Astrocyte (in vitro differentiated cells and primary cell): ENCODE data around the gene SMIM14. TPM values are rescaled to one million over a fixed set of nuclear protein-coding genes. Genes with fewer than 3 reads are reported as not detected.
"Not testable (repeated sequence)": the region's sequence is repeated elsewhere in the genome, so short reads cannot be mapped to it uniquely, and the experiment has no call there.

Experiments
- DNase-seq: peaks from one replicate; pipeline ENCODE4 v3.0.0-alpha.2; 2010; ENCODE audit warnings: low read depth
- FAIRE-seq: peaks from 2 replicates; lab custom pipeline; 2011; peaks lifted over from hg19 to GRCh38; lab: Jason Lieb, UNC
- H2AFZ ChIP-seq: 2 replicates; pipeline ENCODE4 v1.6.0; 2012; ENCODE audit warnings: low read depth, low read length, inconsistent platforms
- H3K27ac ChIP-seq: 2 replicates; pipeline ENCODE4 v1.5.1; 2011; ENCODE audit warnings: low read depth, low read length, inconsistent platforms
- H3K27me3 ChIP-seq: 2 replicates; pipeline ENCODE4 v1.6.0; 2011; ENCODE audit warnings: low read length, inconsistent platforms; ENCODE audit not compliant: insufficient read depth
- H3K36me3 ChIP-seq: 2 replicates; pipeline ENCODE4 v1.5.1; 2011; ENCODE audit warnings: low read length, inconsistent platforms; ENCODE audit not compliant: insufficient read depth
- H3K4me1 ChIP-seq: 2 replicates; pipeline ENCODE4 v1.5.1; 2011; ENCODE audit warnings: low read length, inconsistent platforms; ENCODE audit not compliant: insufficient read depth
- H3K4me2 ChIP-seq: 2 replicates; pipeline ENCODE4 v1.6.0; 2012; ENCODE audit warnings: low read length, inconsistent platforms
- H3K4me3 ChIP-seq: 2 replicates; pipeline ENCODE4 v1.5.1; 2011; ENCODE audit warnings: low read depth, mild to moderate bottlenecking, low read length, inconsistent platforms; ENCODE audit not compliant: insufficient read depth
- H3K79me2 ChIP-seq: 2 replicates; pipeline ENCODE4 v1.6.0; 2012; ENCODE audit warnings: mild to moderate bottlenecking, low read length, inconsistent platforms; ENCODE audit not compliant: insufficient read depth
- H3K9ac ChIP-seq: 2 replicates; pipeline ENCODE4 v1.6.0; 2012; ENCODE audit warnings: mild to moderate bottlenecking, low read length, inconsistent platforms
- H3K9me3 ChIP-seq: 2 replicates; pipeline ENCODE4 v1.5.1; 2012; ENCODE audit warnings: low read depth, mild to moderate bottlenecking, low read length, inconsistent platforms; ENCODE audit not compliant: insufficient read depth
- H4K20me1 ChIP-seq: 2 replicates; pipeline ENCODE4 v1.6.0; 2012; ENCODE audit warnings: low read length, inconsistent platforms; ENCODE audit not compliant: insufficient read depth
- H3K27ac Mint-ChIP-seq: one replicate; pipeline ENCODE4 v1.8.0; 2021; ENCODE audit warnings: mild to moderate bottlenecking, mixed read lengths; ENCODE audit not compliant: unreplicated experiment
- H3K27me3 Mint-ChIP-seq: one replicate; pipeline ENCODE4 v1.8.0; 2021; ENCODE audit warnings: low read depth, mixed read lengths; ENCODE audit not compliant: unreplicated experiment
- H3K36me3 Mint-ChIP-seq: one replicate; pipeline ENCODE4 v1.8.0; 2021; ENCODE audit warnings: low read depth, mixed read lengths; ENCODE audit not compliant: unreplicated experiment
- H3K4me1 Mint-ChIP-seq: one replicate; pipeline ENCODE4 v1.8.0; 2021; ENCODE audit warnings: low read depth, mixed read lengths; ENCODE audit not compliant: unreplicated experiment
- H3K4me3 Mint-ChIP-seq: one replicate; pipeline ENCODE4 v1.8.0; 2021; ENCODE audit warnings: mild to moderate bottlenecking, moderate library complexity, mixed read lengths; ENCODE audit not compliant: unreplicated experiment
- H3K9me3 Mint-ChIP-seq: one replicate; pipeline ENCODE4 v1.8.0; 2021; ENCODE audit warnings: mild to moderate bottlenecking, mixed read lengths; ENCODE audit not compliant: unreplicated experiment
- EZH2 ChIP-seq: IDR thresholded peaks from 2 replicates; pipeline ENCODE4 v1.6.1; 2012; ENCODE audit warnings: mild to moderate bottlenecking, low read length, inconsistent platforms; ENCODE audit not compliant: insufficient read depth
- total RNA-seq: library from RNA; stranded (reverse); gene quantifications from 2 replicates; pipeline ENCODE4 v1.2.1, GENCODE V29; 2021
- TF ChIP-seq, protein P1 (sequence below): IDR thresholded peaks from 2 replicates; pipeline ENCODE4 v1.5.1; 2011; ENCODE audit warnings: low read depth, mild to moderate bottlenecking, inconsistent platforms, low read length, moderate library complexity; ENCODE audit not compliant: insufficient read depth

The SMIM14 gene
- total RNA-seq, 1 donor from 2014 or later = 28.3 TPM

GRCh38 chr4:39655876-39656275 lies 17.2 kb upstream of the SMIM14 start:
- no peak for DNase-seq
- H3K4me3 Mint-ChIP-seq = no peak overlapping the region
- H3K36me3 Mint-ChIP-seq = peaks cover 1% of the 10 kb centered on the region
- Histone ChIP-seq H3K79me2 (no peaks in the 10 kb centered on the region), H3K9me3 (no peaks in the 10 kb centered on the region), H4K20me1 (no peaks in the 10 kb centered on the region), H3K4me3 (no peak overlapping the region), H3K4me1 (no peaks in the 10 kb centered on the region), H3K27ac (no peak overlapping the region), H3K36me3 (no peaks in the 10 kb centered on the region), H3K27me3 (no peaks in the 10 kb centered on the region), H2AFZ (no peak overlapping the region), H3K9ac (no peak overlapping the region), H3K4me2 (no peak overlapping the region)
- no peaks in the 10 kb centered on the region for H3K27me3 Mint-ChIP-seq
- no peaks in the 10 kb centered on the region for H3K4me1 Mint-ChIP-seq
- no peak for TF ChIP-seq EZH2
- TF ChIP-seq, protein P1, sequence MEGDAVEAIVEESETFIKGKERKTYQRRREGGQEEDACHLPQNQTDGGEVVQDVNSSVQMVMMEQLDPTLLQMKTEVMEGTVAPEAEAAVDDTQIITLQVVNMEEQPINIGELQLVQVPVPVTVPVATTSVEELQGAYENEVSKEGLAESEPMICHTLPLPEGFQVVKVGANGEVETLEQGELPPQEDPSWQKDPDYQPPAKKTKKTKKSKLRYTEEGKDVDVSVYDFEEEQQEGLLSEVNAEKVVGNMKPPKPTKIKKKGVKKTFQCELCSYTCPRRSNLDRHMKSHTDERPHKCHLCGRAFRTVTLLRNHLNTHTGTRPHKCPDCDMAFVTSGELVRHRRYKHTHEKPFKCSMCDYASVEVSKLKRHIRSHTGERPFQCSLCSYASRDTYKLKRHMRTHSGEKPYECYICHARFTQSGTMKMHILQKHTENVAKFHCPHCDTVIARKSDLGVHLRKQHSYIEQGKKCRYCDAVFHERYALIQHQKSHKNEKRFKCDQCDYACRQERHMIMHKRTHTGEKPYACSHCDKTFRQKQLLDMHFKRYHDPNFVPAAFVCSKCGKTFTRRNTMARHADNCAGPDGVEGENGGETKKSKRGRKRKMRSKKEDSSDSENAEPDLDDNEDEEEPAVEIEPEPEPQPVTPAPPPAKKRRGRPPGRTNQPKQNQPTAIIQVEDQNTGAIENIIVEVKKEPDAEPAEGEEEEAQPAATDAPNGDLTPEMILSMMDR = no peak
- H3K9me3 Mint-ChIP-seq = no peaks in the 10 kb centered on the region
- H3K27ac Mint-ChIP-seq = no peak overlapping the region
- FAIRE-seq = no peak

DNA sequence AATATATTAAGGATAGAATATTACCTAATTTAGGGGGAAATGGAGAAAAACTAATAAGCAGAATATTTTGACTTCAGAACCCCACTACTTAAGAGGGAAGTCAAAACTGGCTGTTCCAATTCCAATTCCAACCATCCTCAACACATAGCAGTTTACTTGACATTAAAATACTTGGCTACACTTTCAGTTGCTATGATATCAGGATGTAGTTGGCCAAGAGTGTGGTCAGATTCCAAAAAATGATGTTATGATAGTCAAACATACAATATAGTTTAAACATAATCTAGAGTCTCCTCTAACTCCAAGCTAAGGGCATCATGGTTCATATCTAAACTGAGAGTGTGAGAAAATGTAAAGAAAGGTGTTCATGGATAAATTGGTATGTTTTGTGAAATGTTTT lies 16.5 kb upstream of the SMIM14 start:
- no peaks in the 10 kb centered on the region for H3K27me3 ChIP-seq
- no peaks in the 10 kb centered on the region for H4K20me1 ChIP-seq
- peaks cover 1% of the 10 kb centered on the region for H3K36me3 Mint-ChIP-seq
- H3K27ac ChIP-seq = no peak overlapping the region
- no peaks in the 10 kb centered on the region for H3K79me2 ChIP-seq
- H3K4me3 Mint-ChIP-seq = no peak overlapping the region
- H3K4me2 ChIP-seq = no peak overlapping the region
- H3K4me1 ChIP-seq = no peaks in the 10 kb centered on the region
- no peak for DNase-seq
- FAIRE-seq = no peak
- H3K9me3 Mint-ChIP-seq = no peaks in the 10 kb centered on the region
- no peak overlapping the region for H3K4me3 ChIP-seq
- TF ChIP-seq EZH2 = no peak
- TF ChIP-seq, protein P1 = no peak
- H3K36me3 ChIP-seq = no peaks in the 10 kb centered on the region
- no peak overlapping the region for H3K27ac Mint-ChIP-seq
- no peak overlapping the region for H3K9ac ChIP-seq
- H3K9me3 ChIP-seq = no peaks in the 10 kb centered on the region
- H2AFZ ChIP-seq = no peak overlapping the region
- H3K4me1 Mint-ChIP-seq = no peaks in the 10 kb centered on the region
- no peaks in the 10 kb centered on the region for H3K27me3 Mint-ChIP-seq

DNA sequence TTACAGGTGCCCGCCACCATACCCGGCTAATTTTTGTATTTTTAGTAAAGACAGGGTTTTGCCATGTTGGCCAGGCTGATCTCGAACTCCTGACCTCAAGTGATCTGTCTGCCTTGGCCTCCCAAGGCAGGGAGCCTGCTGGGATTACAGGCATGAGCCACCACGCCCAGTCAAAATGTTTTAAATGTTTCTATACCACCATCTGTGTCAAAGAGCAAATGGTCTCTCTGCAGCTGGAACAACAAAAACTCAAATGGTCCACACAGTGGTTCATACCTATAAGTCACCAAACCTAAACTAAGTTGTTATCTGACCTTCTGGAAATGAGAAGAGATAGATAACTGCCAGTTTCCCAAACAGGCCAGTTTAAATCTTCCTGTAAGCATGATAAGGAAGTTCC lies 12.9 kb upstream of the SMIM14 start:
- H3K4me3 Mint-ChIP-seq, H3K9ac ChIP-seq, H3K9me3 ChIP-seq, H3K27ac ChIP-seq, H3K9me3 Mint-ChIP-seq, DNase-seq, H3K27ac Mint-ChIP-seq, H4K20me1 ChIP-seq, H3K36me3 ChIP-seq, H3K79me2 ChIP-seq, H3K4me3 ChIP-seq, H3K27me3 ChIP-seq, H3K27me3 Mint-ChIP-seq, H2AFZ ChIP-seq, H3K4me1 Mint-ChIP-seq, H3K4me2 ChIP-seq, FAIRE-seq, H3K4me1 ChIP-seq, H3K36me3 Mint-ChIP-seq: not testable (repeated sequence)
